ENCODE results near the gene KRTAP5-9.

The KRTAP5-9 gene

GRCh38 chr11:71548120-71548519 lies at the start of gene KRTAP5-9:
Gene KRTAP5-9 (plus strand): TSS chr11:71548420. CDS start chr11:71548658, 238 bp downstream.
- DNase-seq (ENCODE audit: low spot score), result no peak

- DNase-seq (ENCODE audit: low spot score), result peak; percentile 28
Observed at GRCh38 chr11:71499125-71499524, 49.1 kb upstream of the KRTAP5-9 start.

- no peak for DNase-seq (ENCODE audit: low spot score)
Observed at GRCh38 chr11:71499546-71499945, 48.7 kb upstream of the KRTAP5-9 start.

- DNase-seq (ENCODE audit: low spot score), result no peak
Observed at GRCh38 chr11:71500601-71501021, 47.6 kb upstream of the KRTAP5-9 start.

GRCh38 chr11:71501071-71501985 lies 46.9 kb upstream of the KRTAP5-9 start:
- peak; percentile 54 for DNase-seq (ENCODE audit: low spot score)

- no peak for DNase-seq (ENCODE audit: low spot score)
Observed at GRCh38 chr11:71502026-71502425, 46.2 kb upstream of the KRTAP5-9 start.

- DNase-seq (ENCODE audit: low spot score), result no peak
Observed at GRCh38 chr11:71502871-71503435, 45.3 kb upstream of the KRTAP5-9 start.

GRCh38 chr11:71504531-71504930 lies 43.7 kb upstream of the KRTAP5-9 start:
- DNase-seq (ENCODE audit: low spot score), result peak; percentile 53

GRCh38 chr11:71505001-71505400 lies 43.2 kb upstream of the KRTAP5-9 start:
- DNase-seq (ENCODE audit: low spot score), result no peak

- DNase-seq (ENCODE audit: low spot score), result peak; percentile 23
Observed at GRCh38 chr11:71505781-71506180, 42.4 kb upstream of the KRTAP5-9 start.

- DNase-seq (ENCODE audit: low spot score), result no peak
Observed at GRCh38 chr11:71507102-71507501, 41.1 kb upstream of the KRTAP5-9 start.

GRCh38 chr11:71518506-71519471 lies 29.4 kb upstream of the KRTAP5-9 start:
- peak; percentile 59 for DNase-seq (ENCODE audit: low spot score)

GRCh38 chr11:71519546-71519945 lies 28.7 kb upstream of the KRTAP5-9 start:
- DNase-seq (ENCODE audit: low spot score), result peak; percentile 37

- DNase-seq (ENCODE audit: low spot score), result no peak
Observed at GRCh38 chr11:71525188-71525937, 22.9 kb upstream of the KRTAP5-9 start.

GRCh38 chr11:71525938-71526495 lies 22.2 kb upstream of the KRTAP5-9 start:
- peak; percentile 6 for DNase-seq (ENCODE audit: low spot score)

- DNase-seq (ENCODE audit: low spot score), result peak; percentile 14
Observed at GRCh38 chr11:71526796-71527575, 21.2 kb upstream of the KRTAP5-9 start, which contains the start of gene KRTAP5-7. Gene KRTAP5-7 (plus strand): TSS chr11:71527267. CDS start chr11:71527301, 34 bp downstream.

GRCh38 chr11:71527576-71528210 lies 20.5 kb upstream of the KRTAP5-9 start:
- peak; percentile 46 for DNase-seq (ENCODE audit: low spot score)

- DNase-seq (ENCODE audit: low spot score), result peak; percentile 3
Observed at GRCh38 chr11:71530602-71531001, 17.6 kb upstream of the KRTAP5-9 start.

- DNase-seq (ENCODE audit: low spot score), result peak; percentile 17
Observed at GRCh38 chr11:71532036-71532610, 16.1 kb upstream of the KRTAP5-9 start.
